WTC11 (cell line): ENCODE results near the gene OR10G8. TPM values are rescaled to one million over a fixed set of nuclear protein-coding genes. Genes with fewer than 3 reads are reported as not detected.

ENCODE experiments used
- ATAC-seq: fragments of 200-7000 bp; cut with Tn5 transposase; 2 replicates; pipeline ENCODE4 v1.10.0; 2021; ENCODE audit warnings: mild to moderate bottlenecking, moderate library complexity
- CTCF ChIA-PET: fragments of 300-600 bp; sonication (Branson Sonifier 250); formaldehyde crosslinking; loops from one replicate; lab custom pipeline; 2021; ENCODE audit warnings: antibody characterized with exemption; lab: Charles Lee
- POLR2A ChIA-PET: fragments of 350-600 bp; sonication (Branson Sonifier 250); formaldehyde crosslinking; loops from one replicate; lab custom pipeline; 2021; ENCODE audit warnings: antibody characterized with exemption; lab: Charles Lee
- DNase-seq: peaks from one replicate; pipeline ENCODE4 v3.0.0; 2021; ENCODE audit warnings: low spot score
- H3K27ac Mint-ChIP-seq: 2 replicates; pipeline ENCODE4 v1.8.0; 2021; ENCODE audit warnings: mixed read lengths
- H3K27me3 Mint-ChIP-seq: 2 replicates; pipeline ENCODE4 v1.8.0; 2021; ENCODE audit warnings: low read depth, mild to moderate bottlenecking, moderate library complexity, mixed read lengths
- H3K36me3 Mint-ChIP-seq: 2 replicates; pipeline ENCODE4 v1.8.0; 2021; ENCODE audit warnings: mixed read lengths
- H3K4me1 Mint-ChIP-seq: 2 replicates; pipeline ENCODE4 v1.8.0; 2022; ENCODE audit warnings: mixed read lengths
- H3K4me3 Mint-ChIP-seq: 2 replicates; pipeline ENCODE4 v1.8.0; 2021; ENCODE audit warnings: mild to moderate bottlenecking, moderate library complexity, mixed read lengths
- H3K9me3 Mint-ChIP-seq: 2 replicates; pipeline ENCODE4 v1.8.0; 2021; ENCODE audit warnings: mixed read lengths
- EMX1 ChIP-seq: fragments of 250-450 bp; sonication (Bioruptor Pico); IDR thresholded peaks from 2 replicates; pipeline ENCODE4 v1.8.0; 2021; ENCODE audit warnings: mild to moderate bottlenecking
- FOXJ3 ChIP-seq: sonication (generic); formaldehyde crosslinking; IDR thresholded peaks from 2 replicates; pipeline ENCODE4 v1.9.0; 2021; ENCODE audit warnings: missing genetic modification reagents, mild to moderate bottlenecking, borderline replicate concordance
- FOXP1 ChIP-seq: sonication (generic); formaldehyde crosslinking; IDR thresholded peaks from 2 replicates; pipeline ENCODE4 v1.8.0; 2022; ENCODE audit warnings: missing genetic modification reagents, mild to moderate bottlenecking, moderate library complexity, borderline replicate concordance
- GTF2I ChIP-seq: fragments of 250-450 bp; sonication (Bioruptor Pico); conservative IDR thresholded peaks from 2 replicates; pipeline ENCODE4 v1.4.0; 2021; ENCODE audit warnings: mild to moderate bottlenecking
- RELA ChIP-seq: sonication (generic); formaldehyde crosslinking; IDR thresholded peaks from 2 replicates; pipeline ENCODE4 v1.8.1; 2022; ENCODE audit warnings: missing genetic modification reagents, mild to moderate bottlenecking, borderline replicate concordance
- SOX15 ChIP-seq: fragments of 250-450 bp; sonication (Bioruptor Pico); IDR thresholded peaks from 2 replicates; pipeline ENCODE4 v1.9.0; 2021; ENCODE audit warnings: mild to moderate bottlenecking
- TEAD1 ChIP-seq: sonication (generic); formaldehyde crosslinking; IDR thresholded peaks from 2 replicates; pipeline ENCODE4 v1.8.0; 2022; ENCODE audit warnings: mild to moderate bottlenecking, missing genetic modification reagents
- ZNF219 ChIP-seq: sonication (generic); formaldehyde crosslinking; IDR thresholded peaks from 2 replicates; pipeline ENCODE4 v1.8.0; 2023; ENCODE audit warnings: missing genetic modification reagents, mild to moderate bottlenecking, borderline replicate concordance
- ZNF671 ChIP-seq: fragments of 250-450 bp; sonication (Bioruptor Pico); IDR thresholded peaks from 2 replicates; pipeline ENCODE4 v1.8.0; 2021; ENCODE audit warnings: mild to moderate bottlenecking
- total RNA-seq: library from RNA; stranded (reverse); gene quantifications from 3 replicates; pipeline ENCODE4 v1.2.3, GENCODE V29; 2021
- TF ChIP-seq, protein P1 (sequence below): sonication (generic); formaldehyde crosslinking; IDR thresholded peaks from 2 replicates; pipeline ENCODE4 v1.8.1; 2023; ENCODE audit warnings: mild to moderate bottlenecking, missing genetic modification reagents
- TF ChIP-seq, protein P2 (sequence below): sonication (generic); formaldehyde crosslinking; IDR thresholded peaks from 2 replicates; pipeline ENCODE4 v1.8.1; 2022; ENCODE audit warnings: low read depth, mild to moderate bottlenecking, moderate library complexity, missing genetic modification reagents, borderline replicate concordance
- TF ChIP-seq, protein P3 (sequence below): fragments of 250-450 bp; sonication (Bioruptor Pico); IDR thresholded peaks from 2 replicates; pipeline ENCODE4 v1.9.0; 2021; ENCODE audit warnings: mild to moderate bottlenecking, borderline replicate concordance
- TF ChIP-seq, protein P4 (sequence below): fragments of 250-450 bp; sonication (Bioruptor Pico); IDR thresholded peaks from 2 replicates; pipeline ENCODE4 v1.9.0; 2021; ENCODE audit warnings: mild to moderate bottlenecking
- TF ChIP-seq, protein P5 (sequence below): fragments of 250-450 bp; sonication (Bioruptor Pico); IDR thresholded peaks from 2 replicates; pipeline ENCODE4 v1.9.0; 2021; ENCODE audit warnings: mild to moderate bottlenecking
- TF ChIP-seq, protein P6 (sequence below): sonication (generic); formaldehyde crosslinking; IDR thresholded peaks from 2 replicates; pipeline ENCODE4 v1.8.0; 2022; ENCODE audit warnings: mild to moderate bottlenecking, missing genetic modification reagents
- TF ChIP-seq, protein P7 (sequence below): sonication (generic); formaldehyde crosslinking; IDR thresholded peaks from 2 replicates; pipeline ENCODE4 v1.8.1; 2022; ENCODE audit warnings: mild to moderate bottlenecking, missing genetic modification reagents, moderate library complexity, borderline replicate concordance

OR10G8 gene
- total RNA-seq, 1 experiment from 2014 or later: not detected

DNA sequence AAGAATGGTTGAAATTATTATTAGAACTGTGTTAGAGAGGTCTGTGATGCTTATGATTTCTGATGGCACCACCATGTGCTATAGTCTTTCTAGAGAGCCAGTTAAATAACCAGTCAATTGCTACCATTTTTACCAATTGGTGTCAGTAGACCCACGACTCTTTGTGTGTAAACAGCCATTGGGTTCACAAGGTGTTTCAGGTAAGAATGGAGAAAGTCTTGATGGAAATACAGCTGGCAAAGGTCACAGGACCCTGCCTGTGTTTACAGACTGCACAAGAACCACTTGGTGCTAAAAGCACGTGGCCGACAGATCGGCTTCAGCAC, 45.0 kb downstream of the OR10G8 start:
- ChIA-PET CTCF (interaction anchor here (0.5 to 1.9 kb wide), 43 partner anchors 8 to 551 kb away, joined by 3 to 29 read pairs (median 4); partner anchors contain the start of genes OR10G7, SCN3B, TBRG1 and VWA5A), POLR2A (interaction anchor here (0.7 kb wide), 1 partner anchor 44 kb away, joined by 5 read pairs; the partner anchor contains the start of gene VWA5A)
- ATAC-seq: no peak
- TF ChIP-seq FOXJ3 (CRISPR knock-in tag) (no peak), TEAD1 (no peak), ZNF219 (CRISPR knock-in tag) (no peak), SOX15 (CRISPR knock-in tag) (no peak), FOXP1 (no peak), RELA (CRISPR knock-in tag) (no peak), ZNF671 (no peak), GTF2I (CRISPR knock-in tag) (no peak), EMX1 (CRISPR knock-in tag) (no peak)
- TF ChIP-seq, protein P1, sequence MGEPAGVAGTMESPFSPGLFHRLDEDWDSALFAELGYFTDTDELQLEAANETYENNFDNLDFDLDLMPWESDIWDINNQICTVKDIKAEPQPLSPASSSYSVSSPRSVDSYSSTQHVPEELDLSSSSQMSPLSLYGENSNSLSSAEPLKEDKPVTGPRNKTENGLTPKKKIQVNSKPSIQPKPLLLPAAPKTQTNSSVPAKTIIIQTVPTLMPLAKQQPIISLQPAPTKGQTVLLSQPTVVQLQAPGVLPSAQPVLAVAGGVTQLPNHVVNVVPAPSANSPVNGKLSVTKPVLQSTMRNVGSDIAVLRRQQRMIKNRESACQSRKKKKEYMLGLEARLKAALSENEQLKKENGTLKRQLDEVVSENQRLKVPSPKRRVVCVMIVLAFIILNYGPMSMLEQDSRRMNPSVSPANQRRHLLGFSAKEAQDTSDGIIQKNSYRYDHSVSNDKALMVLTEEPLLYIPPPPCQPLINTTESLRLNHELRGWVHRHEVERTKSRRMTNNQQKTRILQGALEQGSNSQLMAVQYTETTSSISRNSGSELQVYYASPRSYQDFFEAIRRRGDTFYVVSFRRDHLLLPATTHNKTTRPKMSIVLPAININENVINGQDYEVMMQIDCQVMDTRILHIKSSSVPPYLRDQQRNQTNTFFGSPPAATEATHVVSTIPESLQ: no peak
- TF ChIP-seq, protein P2, sequence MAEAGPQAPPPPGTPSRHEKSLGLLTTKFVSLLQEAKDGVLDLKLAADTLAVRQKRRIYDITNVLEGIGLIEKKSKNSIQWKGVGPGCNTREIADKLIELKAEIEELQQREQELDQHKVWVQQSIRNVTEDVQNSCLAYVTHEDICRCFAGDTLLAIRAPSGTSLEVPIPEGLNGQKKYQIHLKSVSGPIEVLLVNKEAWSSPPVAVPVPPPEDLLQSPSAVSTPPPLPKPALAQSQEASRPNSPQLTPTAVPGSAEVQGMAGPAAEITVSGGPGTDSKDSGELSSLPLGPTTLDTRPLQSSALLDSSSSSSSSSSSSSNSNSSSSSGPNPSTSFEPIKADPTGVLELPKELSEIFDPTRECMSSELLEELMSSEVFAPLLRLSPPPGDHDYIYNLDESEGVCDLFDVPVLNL (CRISPR knock-in tag): no peak
- TF ChIP-seq, protein P3, sequence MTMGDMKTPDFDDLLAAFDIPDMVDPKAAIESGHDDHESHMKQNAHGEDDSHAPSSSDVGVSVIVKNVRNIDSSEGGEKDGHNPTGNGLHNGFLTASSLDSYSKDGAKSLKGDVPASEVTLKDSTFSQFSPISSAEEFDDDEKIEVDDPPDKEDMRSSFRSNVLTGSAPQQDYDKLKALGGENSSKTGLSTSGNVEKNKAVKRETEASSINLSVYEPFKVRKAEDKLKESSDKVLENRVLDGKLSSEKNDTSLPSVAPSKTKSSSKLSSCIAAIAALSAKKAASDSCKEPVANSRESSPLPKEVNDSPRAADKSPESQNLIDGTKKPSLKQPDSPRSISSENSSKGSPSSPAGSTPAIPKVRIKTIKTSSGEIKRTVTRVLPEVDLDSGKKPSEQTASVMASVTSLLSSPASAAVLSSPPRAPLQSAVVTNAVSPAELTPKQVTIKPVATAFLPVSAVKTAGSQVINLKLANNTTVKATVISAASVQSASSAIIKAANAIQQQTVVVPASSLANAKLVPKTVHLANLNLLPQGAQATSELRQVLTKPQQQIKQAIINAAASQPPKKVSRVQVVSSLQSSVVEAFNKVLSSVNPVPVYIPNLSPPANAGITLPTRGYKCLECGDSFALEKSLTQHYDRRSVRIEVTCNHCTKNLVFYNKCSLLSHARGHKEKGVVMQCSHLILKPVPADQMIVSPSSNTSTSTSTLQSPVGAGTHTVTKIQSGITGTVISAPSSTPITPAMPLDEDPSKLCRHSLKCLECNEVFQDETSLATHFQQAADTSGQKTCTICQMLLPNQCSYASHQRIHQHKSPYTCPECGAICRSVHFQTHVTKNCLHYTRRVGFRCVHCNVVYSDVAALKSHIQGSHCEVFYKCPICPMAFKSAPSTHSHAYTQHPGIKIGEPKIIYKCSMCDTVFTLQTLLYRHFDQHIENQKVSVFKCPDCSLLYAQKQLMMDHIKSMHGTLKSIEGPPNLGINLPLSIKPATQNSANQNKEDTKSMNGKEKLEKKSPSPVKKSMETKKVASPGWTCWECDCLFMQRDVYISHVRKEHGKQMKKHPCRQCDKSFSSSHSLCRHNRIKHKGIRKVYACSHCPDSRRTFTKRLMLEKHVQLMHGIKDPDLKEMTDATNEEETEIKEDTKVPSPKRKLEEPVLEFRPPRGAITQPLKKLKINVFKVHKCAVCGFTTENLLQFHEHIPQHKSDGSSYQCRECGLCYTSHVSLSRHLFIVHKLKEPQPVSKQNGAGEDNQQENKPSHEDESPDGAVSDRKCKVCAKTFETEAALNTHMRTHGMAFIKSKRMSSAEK: no peak
- TF ChIP-seq, protein P4, sequence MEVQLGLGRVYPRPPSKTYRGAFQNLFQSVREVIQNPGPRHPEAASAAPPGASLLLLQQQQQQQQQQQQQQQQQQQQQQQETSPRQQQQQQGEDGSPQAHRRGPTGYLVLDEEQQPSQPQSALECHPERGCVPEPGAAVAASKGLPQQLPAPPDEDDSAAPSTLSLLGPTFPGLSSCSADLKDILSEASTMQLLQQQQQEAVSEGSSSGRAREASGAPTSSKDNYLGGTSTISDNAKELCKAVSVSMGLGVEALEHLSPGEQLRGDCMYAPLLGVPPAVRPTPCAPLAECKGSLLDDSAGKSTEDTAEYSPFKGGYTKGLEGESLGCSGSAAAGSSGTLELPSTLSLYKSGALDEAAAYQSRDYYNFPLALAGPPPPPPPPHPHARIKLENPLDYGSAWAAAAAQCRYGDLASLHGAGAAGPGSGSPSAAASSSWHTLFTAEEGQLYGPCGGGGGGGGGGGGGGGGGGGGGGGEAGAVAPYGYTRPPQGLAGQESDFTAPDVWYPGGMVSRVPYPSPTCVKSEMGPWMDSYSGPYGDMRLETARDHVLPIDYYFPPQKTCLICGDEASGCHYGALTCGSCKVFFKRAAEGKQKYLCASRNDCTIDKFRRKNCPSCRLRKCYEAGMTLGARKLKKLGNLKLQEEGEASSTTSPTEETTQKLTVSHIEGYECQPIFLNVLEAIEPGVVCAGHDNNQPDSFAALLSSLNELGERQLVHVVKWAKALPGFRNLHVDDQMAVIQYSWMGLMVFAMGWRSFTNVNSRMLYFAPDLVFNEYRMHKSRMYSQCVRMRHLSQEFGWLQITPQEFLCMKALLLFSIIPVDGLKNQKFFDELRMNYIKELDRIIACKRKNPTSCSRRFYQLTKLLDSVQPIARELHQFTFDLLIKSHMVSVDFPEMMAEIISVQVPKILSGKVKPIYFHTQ (CRISPR knock-in tag): no peak
- TF ChIP-seq, protein P5, sequence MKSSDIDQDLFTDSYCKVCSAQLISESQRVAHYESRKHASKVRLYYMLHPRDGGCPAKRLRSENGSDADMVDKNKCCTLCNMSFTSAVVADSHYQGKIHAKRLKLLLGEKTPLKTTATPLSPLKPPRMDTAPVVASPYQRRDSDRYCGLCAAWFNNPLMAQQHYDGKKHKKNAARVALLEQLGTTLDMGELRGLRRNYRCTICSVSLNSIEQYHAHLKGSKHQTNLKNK (CRISPR knock-in tag): no peak
- TF ChIP-seq, protein P6, sequence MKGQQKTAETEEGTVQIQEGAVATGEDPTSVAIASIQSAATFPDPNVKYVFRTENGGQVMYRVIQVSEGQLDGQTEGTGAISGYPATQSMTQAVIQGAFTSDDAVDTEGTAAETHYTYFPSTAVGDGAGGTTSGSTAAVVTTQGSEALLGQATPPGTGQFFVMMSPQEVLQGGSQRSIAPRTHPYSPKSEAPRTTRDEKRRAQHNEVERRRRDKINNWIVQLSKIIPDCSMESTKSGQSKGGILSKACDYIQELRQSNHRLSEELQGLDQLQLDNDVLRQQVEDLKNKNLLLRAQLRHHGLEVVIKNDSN (CRISPR knock-in tag): no peak
- TF ChIP-seq, protein P7, sequence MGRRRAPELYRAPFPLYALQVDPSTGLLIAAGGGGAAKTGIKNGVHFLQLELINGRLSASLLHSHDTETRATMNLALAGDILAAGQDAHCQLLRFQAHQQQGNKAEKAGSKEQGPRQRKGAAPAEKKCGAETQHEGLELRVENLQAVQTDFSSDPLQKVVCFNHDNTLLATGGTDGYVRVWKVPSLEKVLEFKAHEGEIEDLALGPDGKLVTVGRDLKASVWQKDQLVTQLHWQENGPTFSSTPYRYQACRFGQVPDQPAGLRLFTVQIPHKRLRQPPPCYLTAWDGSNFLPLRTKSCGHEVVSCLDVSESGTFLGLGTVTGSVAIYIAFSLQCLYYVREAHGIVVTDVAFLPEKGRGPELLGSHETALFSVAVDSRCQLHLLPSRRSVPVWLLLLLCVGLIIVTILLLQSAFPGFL (CRISPR knock-in tag): no peak
- Mint-ChIP-seq H3K9me3 (no peaks in the 10 kb centered on the region), H3K4me1 (peaks cover 23% of the 10 kb centered on the region), H3K27ac (no peak overlapping the region), H3K36me3 (no peaks in the 10 kb centered on the region), H3K27me3 (peaks cover 3% of the 10 kb centered on the region; the same call in 1 of the 2 replicates), H3K4me3 (no peak overlapping the region)
- no peak for DNase-seq
